ENCODE results near the gene C5.

C5 gene

GRCh38 chr9:121071370-121071755 lies 21.3 kb upstream of the C5 start:
- TF ChIP-seq CTCF (IDR thresholded peaks at IDR 0.05): no peak
- peaks cover 43% of the 10 kb centered on the region for H3K27me3 Mint-ChIP-seq (ENCODE audit: low read depth, poor library complexity)
- H3K27ac Mint-ChIP-seq: no peak overlapping the region
- no peak overlapping the region for H3K4me3 Mint-ChIP-seq
- H3K36me3 Mint-ChIP-seq (ENCODE audit: low read depth): peaks cover 16% of the 10 kb centered on the region
- no peak for DNase-seq
- H3K9me3 Mint-ChIP-seq: peaks cover 28% of the 10 kb centered on the region
- peaks cover 16% of the 10 kb centered on the region for H3K4me1 Mint-ChIP-seq

- Mint-ChIP-seq H3K9me3 (peaks cover 28% of the 10 kb centered on the region), H3K27ac (no peak overlapping the region), H3K4me1 (peaks cover 10% of the 10 kb centered on the region), H3K4me3 (no peak overlapping the region), H3K36me3 (ENCODE audit: low read depth) (peaks cover 16% of the 10 kb centered on the region), H3K27me3 (ENCODE audit: low read depth, poor library complexity) (peaks cover 35% of the 10 kb centered on the region)
- no peak for TF ChIP-seq CTCF (IDR thresholded peaks at IDR 0.05)
- no peak for DNase-seq
Observed at GRCh38 chr9:121069396-121069795, 19.3 kb upstream of the C5 start.

GRCh38 chr9:121067640-121068039 lies 17.6 kb upstream of the C5 start:
- Mint-ChIP-seq H3K4me3 (no peak overlapping the region), H3K4me1 (peaks cover 4% of the 10 kb centered on the region), H3K27ac (no peak overlapping the region), H3K9me3 (peaks cover 19% of the 10 kb centered on the region), H3K27me3 (ENCODE audit: low read depth, poor library complexity) (peaks cover 19% of the 10 kb centered on the region), H3K36me3 (ENCODE audit: low read depth) (peaks cover 12% of the 10 kb centered on the region)
- DNase-seq: no peak
- no peak for TF ChIP-seq CTCF (IDR thresholded peaks at IDR 0.05)

GRCh38 chr9:121066850-121067249 lies 16.8 kb upstream of the C5 start:
- no peak overlapping the region for H3K4me3 Mint-ChIP-seq
- no peak for DNase-seq
- peaks cover 11% of the 10 kb centered on the region for H3K27me3 Mint-ChIP-seq (ENCODE audit: low read depth, poor library complexity)
- no peak overlapping the region for H3K27ac Mint-ChIP-seq
- peaks cover 12% of the 10 kb centered on the region for H3K36me3 Mint-ChIP-seq (ENCODE audit: low read depth)
- peaks cover 19% of the 10 kb centered on the region for H3K9me3 Mint-ChIP-seq
- peaks cover 7% of the 10 kb centered on the region for H3K4me1 Mint-ChIP-seq
- no peak for TF ChIP-seq CTCF (IDR thresholded peaks at IDR 0.05)

- H3K4me3 Mint-ChIP-seq: no peak overlapping the region
- peaks cover 6% of the 10 kb centered on the region for H3K9me3 Mint-ChIP-seq
- TF ChIP-seq CTCF (IDR thresholded peaks at IDR 0.05): peak; percentile 73
- no peaks in the 10 kb centered on the region for H3K27me3 Mint-ChIP-seq (ENCODE audit: low read depth, poor library complexity)
- H3K36me3 Mint-ChIP-seq (ENCODE audit: low read depth): peaks cover 16% of the 10 kb centered on the region
- peak; percentile 30 for DNase-seq
- H3K27ac Mint-ChIP-seq: no peak overlapping the region
- H3K4me1 Mint-ChIP-seq: peaks cover 6% of the 10 kb centered on the region
Observed at GRCh38 chr9:121059998-121060636, 10.0 kb upstream of the C5 start.

GRCh38 chr9:121059513-121059912 lies 9.4 kb upstream of the C5 start:
- peaks cover 19% of the 10 kb centered on the region for H3K36me3 Mint-ChIP-seq (ENCODE audit: low read depth)
- no peak for DNase-seq
- peaks cover 5% of the 10 kb centered on the region for H3K4me1 Mint-ChIP-seq
- H3K9me3 Mint-ChIP-seq: peaks cover 6% of the 10 kb centered on the region
- H3K27ac Mint-ChIP-seq: no peak overlapping the region
- H3K27me3 Mint-ChIP-seq (ENCODE audit: low read depth, poor library complexity): no peaks in the 10 kb centered on the region
- TF ChIP-seq CTCF (IDR thresholded peaks at IDR 0.05): no peak
- H3K4me3 Mint-ChIP-seq: no peak overlapping the region

Measured in nephron progenitor cell (in vitro differentiated cells).